GM12878 (cell line): ENCODE data around the gene PPP1R26.

ENCODE experiments used
- ATF2 ChIP-seq: IDR thresholded peaks from 2 replicates; pipeline ENCODE4 v1.6.1; 2012; ENCODE audit warnings: low read length, inconsistent platforms
- POLR2A ChIP-seq: IDR thresholded peaks from 2 replicates; pipeline ENCODE4 v1.6.1; 2011; ENCODE audit warnings: low read depth, mild to moderate bottlenecking, low read length
- RBBP5 ChIP-seq: fragments of 200-600 bp; sonication (generic); conservative IDR thresholded peaks from 2 replicates; pipeline ENCODE4 v1.6.1; 2016
- TCF7 ChIP-seq: IDR thresholded peaks from 2 replicates; pipeline ENCODE4 v1.6.1; 2014; ENCODE audit warnings: antibody characterized with exemption, borderline replicate concordance
- ZNF24 ChIP-seq: fragments of 450-650 bp; IDR thresholded peaks from 2 replicates; pipeline ENCODE4 v1.6.1; 2017; ENCODE audit warnings: antibody characterized with exemption, mild to moderate bottlenecking
- TF ChIP-seq, protein P1 (sequence below), 3 experiments: IDR thresholded peaks in 2 of 3; conservative IDR thresholded peaks in 1 of 3; 2 replicates each; pipeline ENCODE4 v1.5.1; 2011; ENCODE audit warnings: low read depth in 3 of 3, low read length in 3 of 3, mild to moderate bottlenecking in 3 of 3, control low read depth in 2 of 3, moderate library complexity in 2 of 3, inconsistent platforms in 1 of 3, mixed read lengths in 1 of 3; ENCODE audit not compliant: control insufficient read depth in 2 of 3, insufficient read depth in 1 of 3; ENCODE audit errors: extremely low read depth in 1 of 3

GRCh38 chr9:135454737-135455136 is 24.8 kb upstream of the PPP1R26 start:
- TF ChIP-seq, protein P1, sequence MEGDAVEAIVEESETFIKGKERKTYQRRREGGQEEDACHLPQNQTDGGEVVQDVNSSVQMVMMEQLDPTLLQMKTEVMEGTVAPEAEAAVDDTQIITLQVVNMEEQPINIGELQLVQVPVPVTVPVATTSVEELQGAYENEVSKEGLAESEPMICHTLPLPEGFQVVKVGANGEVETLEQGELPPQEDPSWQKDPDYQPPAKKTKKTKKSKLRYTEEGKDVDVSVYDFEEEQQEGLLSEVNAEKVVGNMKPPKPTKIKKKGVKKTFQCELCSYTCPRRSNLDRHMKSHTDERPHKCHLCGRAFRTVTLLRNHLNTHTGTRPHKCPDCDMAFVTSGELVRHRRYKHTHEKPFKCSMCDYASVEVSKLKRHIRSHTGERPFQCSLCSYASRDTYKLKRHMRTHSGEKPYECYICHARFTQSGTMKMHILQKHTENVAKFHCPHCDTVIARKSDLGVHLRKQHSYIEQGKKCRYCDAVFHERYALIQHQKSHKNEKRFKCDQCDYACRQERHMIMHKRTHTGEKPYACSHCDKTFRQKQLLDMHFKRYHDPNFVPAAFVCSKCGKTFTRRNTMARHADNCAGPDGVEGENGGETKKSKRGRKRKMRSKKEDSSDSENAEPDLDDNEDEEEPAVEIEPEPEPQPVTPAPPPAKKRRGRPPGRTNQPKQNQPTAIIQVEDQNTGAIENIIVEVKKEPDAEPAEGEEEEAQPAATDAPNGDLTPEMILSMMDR (IDR thresholded peaks at IDR 0.05 in 2 of 3, conservative IDR thresholded peaks at IDR 0.05 in 1 of 3; ENCODE audit: control insufficient read depth in 2 of 3, extremely low read depth in 1 of 3, insufficient read depth in 1 of 3, low read depth in 3 of 3, low read length in 3 of 3) = no peak
- TF ChIP-seq ATF2 (no peak), TCF7 (no peak), ZNF24 (no peak), POLR2A (no peak), RBBP5 (no peak)
